ENCODE measurements around the gene IGF2.

- TF ChIP-seq CTCF (IDR thresholded peaks at IDR 0.05; ENCODE audit: low read depth, low read length) (no peak), MAX (IDR thresholded peaks at IDR 0.05; ENCODE audit: low read depth, low read length) (no peak)
Measured at GRCh38 chr11:2127482-2128129, 11.6 kb downstream of the IGF2 start.
